ENCODE measurements around the gene SPTBN1.

- TF ChIP-seq CTCF (conservative IDR thresholded peaks at IDR 0.05): no peak
- TF ChIP-seq EZH2 (IDR thresholded peaks at IDR 0.05; ENCODE audit: low read depth): no peak
Measured at GRCh38 chr2:54579682-54580620, 123.8 kb downstream of the SPTBN1 start.

Data from PC-9 (cell line).